SH-SY5Y (cell line): ENCODE results near the gene SMC6.

Experiments used
- GATA2 ChIP-seq: IDR thresholded peaks from 2 replicates; pipeline ENCODE4 v1.6.1; 2011; ENCODE audit warnings: mild to moderate bottlenecking, low read depth, low read length
- GATA3 ChIP-seq: IDR thresholded peaks from 2 replicates; pipeline ENCODE4 v1.6.1; 2011; ENCODE audit warnings: low read depth, mild to moderate bottlenecking, low read length, moderate library complexity

DNA sequence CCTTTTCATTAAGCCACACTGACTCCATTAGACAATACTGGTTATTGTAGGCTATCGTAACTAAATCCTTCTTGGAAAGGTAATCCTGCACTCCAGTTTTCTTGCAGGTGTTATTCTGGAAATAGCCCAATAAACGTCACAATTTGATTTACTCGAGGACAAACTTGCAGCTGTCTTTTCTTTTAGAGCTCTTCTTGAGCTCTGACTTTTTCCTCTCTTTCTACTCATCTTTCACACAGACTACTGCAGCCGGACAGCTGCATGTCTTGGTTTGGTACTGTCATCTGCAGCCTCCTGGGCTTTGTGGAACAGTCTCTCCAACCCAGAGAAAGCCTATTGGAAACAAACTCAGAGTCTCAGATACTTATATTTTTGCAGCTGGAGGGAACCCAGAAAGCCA lies 39.7 kb upstream of the SMC6 start:
- TF ChIP-seq GATA2 (no peak), GATA3 (no peak)
